Measurements from ENCODE around the gene INTS13.
"Not testable (repeated sequence)": the region's sequence is repeated elsewhere in the genome, so short reads cannot be mapped to it uniquely, and the experiment has no call there.

The INTS13 gene

GRCh38 chr12:26906024-26906423 is 31.8 kb downstream of the INTS13 start:
- H3K4me1 Mint-ChIP-seq (ENCODE audit: low read depth) = peaks cover 14% of the 10 kb centered on the region
- H3K27ac Mint-ChIP-seq = no peak overlapping the region
- H3K27me3 Mint-ChIP-seq (ENCODE audit: low read depth) = no peaks in the 10 kb centered on the region
- no peak overlapping the region for H3K4me3 Mint-ChIP-seq
- peaks cover 66% of the 10 kb centered on the region for H3K36me3 Mint-ChIP-seq (ENCODE audit: low read depth)
- peaks cover 21% of the 10 kb centered on the region for H3K9me3 Mint-ChIP-seq

DNA sequence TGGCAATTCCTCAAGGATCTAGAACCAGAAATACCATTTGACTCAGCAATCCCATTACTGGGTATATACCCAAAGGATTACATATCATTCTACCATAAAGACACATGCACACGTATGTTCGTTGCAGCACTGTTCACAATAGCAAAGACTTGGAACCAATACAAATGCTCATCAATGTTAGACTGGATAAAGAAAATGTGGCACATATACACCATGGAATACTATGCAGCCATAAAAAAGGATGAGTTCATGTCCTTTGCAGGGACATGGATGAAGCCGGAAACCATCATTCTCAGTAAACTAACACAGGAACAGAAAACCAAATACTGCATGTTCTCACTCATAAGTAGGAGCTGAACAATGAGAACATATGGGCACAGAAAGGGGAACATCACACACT is 34.4 kb downstream of the INTS13 start:
- not testable (repeated sequence) for H3K4me1 Mint-ChIP-seq (ENCODE audit: low read depth); H3K4me3 Mint-ChIP-seq; H3K27ac Mint-ChIP-seq; H3K27me3 Mint-ChIP-seq (ENCODE audit: low read depth)
- H3K9me3 Mint-ChIP-seq = peaks cover 17% of the 10 kb centered on the region
- peaks cover 68% of the 10 kb centered on the region for H3K36me3 Mint-ChIP-seq (ENCODE audit: low read depth)

- Mint-ChIP-seq H3K4me3 (no peak overlapping the region), H3K27ac (no peak overlapping the region), H3K4me1 (ENCODE audit: low read depth) (peaks cover under 1% of the 10 kb centered on the region), H3K27me3 (ENCODE audit: low read depth) (no peaks in the 10 kb centered on the region), H3K36me3 (ENCODE audit: low read depth) (peaks cover 28% of the 10 kb centered on the region), H3K9me3 (peaks cover 2% of the 10 kb centered on the region)
Measured at GRCh38 chr12:26896913-26897312, 40.9 kb downstream of the INTS13 start.

GRCh38 chr12:26895672-26896071 is 42.1 kb downstream of the INTS13 start:
- H3K4me1 Mint-ChIP-seq (ENCODE audit: low read depth) = no peaks in the 10 kb centered on the region
- no peaks in the 10 kb centered on the region for H3K9me3 Mint-ChIP-seq
- H3K36me3 Mint-ChIP-seq (ENCODE audit: low read depth) = peaks cover 19% of the 10 kb centered on the region
- H3K4me3 Mint-ChIP-seq = no peak overlapping the region
- no peak overlapping the region for H3K27ac Mint-ChIP-seq
- no peaks in the 10 kb centered on the region for H3K27me3 Mint-ChIP-seq (ENCODE audit: low read depth)

DNA sequence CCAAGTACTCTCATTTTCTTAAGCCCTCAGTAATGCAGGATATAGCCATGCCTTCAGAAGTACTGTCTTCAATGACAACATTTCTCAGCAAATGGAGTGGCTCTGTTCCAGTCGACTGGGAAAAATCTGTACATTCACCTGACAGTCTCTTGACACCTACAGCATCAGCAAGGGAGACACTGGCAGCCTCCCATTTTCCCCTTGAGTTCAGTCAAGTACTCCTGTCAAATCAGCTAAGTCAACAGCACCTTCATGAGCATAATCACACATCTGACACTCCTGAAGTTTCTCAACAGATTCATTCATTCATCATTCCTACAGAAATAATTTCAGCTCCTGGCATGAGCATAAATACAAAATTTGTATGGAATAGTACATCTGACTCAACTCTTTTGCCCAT is 46.1 kb downstream of the INTS13 start:
- no peak overlapping the region for H3K27ac Mint-ChIP-seq
- H3K36me3 Mint-ChIP-seq (ENCODE audit: low read depth) = peaks cover 8% of the 10 kb centered on the region
- no peak overlapping the region for H3K4me3 Mint-ChIP-seq
- H3K9me3 Mint-ChIP-seq = no peaks in the 10 kb centered on the region
- no peaks in the 10 kb centered on the region for H3K27me3 Mint-ChIP-seq (ENCODE audit: low read depth)
- no peaks in the 10 kb centered on the region for H3K4me1 Mint-ChIP-seq (ENCODE audit: low read depth)

- Mint-ChIP-seq H3K27ac (no peak overlapping the region), H3K9me3 (no peaks in the 10 kb centered on the region), H3K27me3 (ENCODE audit: low read depth) (no peaks in the 10 kb centered on the region), H3K4me1 (ENCODE audit: low read depth) (peaks cover 2% of the 10 kb centered on the region), H3K4me3 (no peak overlapping the region), H3K36me3 (ENCODE audit: low read depth) (peaks cover 5% of the 10 kb centered on the region)
Measured at GRCh38 chr12:26890784-26891183, 47.0 kb downstream of the INTS13 start.

- no peaks in the 10 kb centered on the region for H3K9me3 Mint-ChIP-seq
- H3K36me3 Mint-ChIP-seq (ENCODE audit: low read depth) = no peaks in the 10 kb centered on the region
- peak overlapping the region; percentile 27 for H3K4me3 Mint-ChIP-seq
Measured at GRCh38 chr12:26884765-26885576, 52.8 kb downstream of the INTS13 start.

DNA sequence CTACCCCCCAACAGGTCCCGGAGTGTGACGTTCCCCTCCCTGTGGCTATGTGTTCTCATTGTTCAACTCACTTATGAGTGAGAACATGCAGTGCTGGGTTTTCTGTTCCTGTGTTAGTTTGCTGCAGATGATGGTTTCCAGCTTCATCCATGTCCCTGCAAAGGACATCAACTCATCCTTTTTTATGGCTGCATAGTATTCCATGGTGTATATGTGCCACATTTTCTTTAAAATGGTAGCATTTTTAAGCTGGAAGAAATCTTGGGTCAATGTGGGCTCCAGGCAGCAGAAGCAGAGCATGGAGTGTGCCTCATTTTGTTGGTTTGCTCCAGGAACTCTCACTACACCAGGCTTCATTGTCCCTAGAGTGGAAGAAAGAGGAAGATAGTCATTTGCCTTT is 57.2 kb downstream of the INTS13 start:
- Mint-ChIP-seq H3K36me3 (ENCODE audit: low read depth) (no peaks in the 10 kb centered on the region), H3K27me3 (ENCODE audit: low read depth) (peaks cover 15% of the 10 kb centered on the region), H3K4me3 (no peak overlapping the region), H3K9me3 (no peaks in the 10 kb centered on the region), H3K27ac (no peak overlapping the region), H3K4me1 (ENCODE audit: low read depth) (peaks cover 3% of the 10 kb centered on the region)

More at GRCh38 chr12:26884765-26885576, 52.8 kb downstream of the INTS13 start:
- Mint-ChIP-seq H3K27me3 (ENCODE audit: low read depth) (peaks cover 10% of the 10 kb centered on the region), H3K27ac (no peak overlapping the region), H3K4me1 (ENCODE audit: low read depth) (peaks cover 4% of the 10 kb centered on the region)

GRCh38 chr12:26878661-26879119 is 59.1 kb downstream of the INTS13 start:
- Mint-ChIP-seq H3K4me1 (ENCODE audit: low read depth) (no peaks in the 10 kb centered on the region), H3K4me3 (no peak overlapping the region), H3K27me3 (ENCODE audit: low read depth) (peaks cover 15% of the 10 kb centered on the region), H3K9me3 (no peaks in the 10 kb centered on the region), H3K27ac (no peak overlapping the region), H3K36me3 (ENCODE audit: low read depth) (no peaks in the 10 kb centered on the region)

DNA sequence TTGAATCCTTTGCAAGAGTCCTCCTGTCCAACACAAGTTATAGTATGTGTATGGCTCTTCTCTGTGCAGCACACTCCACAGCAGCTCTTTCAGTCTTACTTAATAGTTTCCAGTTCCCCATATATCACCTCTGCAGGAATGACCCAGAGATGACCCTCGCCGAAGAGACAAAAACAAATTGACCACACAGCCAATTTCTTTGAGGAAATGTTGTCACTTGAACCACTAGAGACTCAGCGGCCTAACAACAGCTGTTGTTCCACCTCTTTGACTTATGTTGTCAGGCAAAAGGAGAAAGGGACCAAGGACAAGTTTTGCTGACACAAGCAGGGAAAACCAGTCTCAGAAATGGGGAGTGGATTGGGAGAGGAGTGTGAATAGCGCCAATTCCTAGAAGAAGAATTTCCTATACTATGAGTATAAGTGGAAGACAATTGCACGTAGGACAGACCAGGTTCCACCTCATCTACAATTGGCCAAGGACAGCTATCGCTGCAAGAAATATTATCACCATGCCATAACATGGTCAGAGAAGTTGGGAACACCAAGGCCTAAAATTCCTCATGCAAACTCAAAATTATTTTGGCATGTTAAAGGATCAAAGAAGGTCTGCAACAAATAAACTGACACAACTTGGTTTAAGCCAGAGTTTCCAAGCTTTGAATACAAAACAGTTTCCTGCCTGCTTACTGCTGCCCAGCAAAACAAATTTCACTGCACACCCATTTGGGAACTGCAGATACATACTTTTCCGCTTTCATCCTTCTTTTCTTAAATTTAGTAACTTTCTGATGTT is 63.1 kb downstream of the INTS13 start:
- Mint-ChIP-seq H3K36me3 (ENCODE audit: low read depth) (no peaks in the 10 kb centered on the region), H3K27ac (no peak overlapping the region), H3K4me3 (no peak overlapping the region), H3K9me3 (no peaks in the 10 kb centered on the region), H3K4me1 (ENCODE audit: low read depth) (peaks cover 7% of the 10 kb centered on the region), H3K27me3 (ENCODE audit: low read depth) (peaks cover 18% of the 10 kb centered on the region)

DNA sequence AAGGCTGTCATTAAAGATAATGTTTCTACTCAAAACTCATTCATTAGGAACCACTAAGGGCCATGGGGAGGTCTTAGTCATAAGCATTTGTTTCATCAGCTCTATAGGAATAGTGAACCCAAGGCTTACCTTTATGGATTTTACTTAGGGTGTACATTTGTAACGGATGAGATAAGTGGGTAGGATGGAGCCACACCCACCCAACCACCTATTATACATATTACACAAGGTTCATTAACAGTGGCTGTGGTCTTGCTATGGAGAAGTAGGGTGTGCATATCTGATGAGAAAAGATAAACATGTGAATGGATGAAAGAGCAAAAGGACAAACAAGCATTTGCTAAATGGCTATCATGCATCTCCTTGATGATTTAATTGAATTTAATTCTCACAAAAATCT is 65.2 kb downstream of the INTS13 start:
- Mint-ChIP-seq H3K27ac (no peak overlapping the region), H3K9me3 (no peaks in the 10 kb centered on the region), H3K4me3 (no peak overlapping the region), H3K27me3 (ENCODE audit: low read depth) (peaks cover 18% of the 10 kb centered on the region), H3K36me3 (ENCODE audit: low read depth) (peaks cover under 1% of the 10 kb centered on the region), H3K4me1 (ENCODE audit: low read depth) (peaks cover 12% of the 10 kb centered on the region)

DNA sequence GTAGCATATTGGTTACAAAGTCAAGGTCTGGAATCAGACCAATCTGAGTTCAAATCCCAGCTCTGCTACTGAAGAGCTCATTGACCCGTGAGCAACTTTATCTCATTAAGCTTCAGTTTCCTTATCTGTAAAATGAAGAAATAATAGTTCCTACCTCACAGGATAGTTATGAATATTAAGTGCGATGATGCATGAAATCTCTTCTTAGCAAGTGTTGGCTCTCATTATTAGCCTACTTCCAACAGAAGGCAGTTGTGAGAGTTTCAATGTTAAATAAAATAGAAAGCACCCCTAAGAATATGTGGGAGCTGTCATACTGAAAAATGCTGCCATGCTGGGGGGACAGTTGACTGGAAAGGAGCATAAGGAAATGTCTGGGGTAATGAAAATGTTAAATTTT is 65.8 kb downstream of the INTS13 start:
- H3K27ac Mint-ChIP-seq = no peak overlapping the region
- H3K9me3 Mint-ChIP-seq = no peaks in the 10 kb centered on the region
- H3K27me3 Mint-ChIP-seq (ENCODE audit: low read depth) = peaks cover 18% of the 10 kb centered on the region
- peaks cover 2% of the 10 kb centered on the region for H3K36me3 Mint-ChIP-seq (ENCODE audit: low read depth)
- H3K4me1 Mint-ChIP-seq (ENCODE audit: low read depth) = peaks cover 18% of the 10 kb centered on the region
- no peak overlapping the region for H3K4me3 Mint-ChIP-seq

DNA sequence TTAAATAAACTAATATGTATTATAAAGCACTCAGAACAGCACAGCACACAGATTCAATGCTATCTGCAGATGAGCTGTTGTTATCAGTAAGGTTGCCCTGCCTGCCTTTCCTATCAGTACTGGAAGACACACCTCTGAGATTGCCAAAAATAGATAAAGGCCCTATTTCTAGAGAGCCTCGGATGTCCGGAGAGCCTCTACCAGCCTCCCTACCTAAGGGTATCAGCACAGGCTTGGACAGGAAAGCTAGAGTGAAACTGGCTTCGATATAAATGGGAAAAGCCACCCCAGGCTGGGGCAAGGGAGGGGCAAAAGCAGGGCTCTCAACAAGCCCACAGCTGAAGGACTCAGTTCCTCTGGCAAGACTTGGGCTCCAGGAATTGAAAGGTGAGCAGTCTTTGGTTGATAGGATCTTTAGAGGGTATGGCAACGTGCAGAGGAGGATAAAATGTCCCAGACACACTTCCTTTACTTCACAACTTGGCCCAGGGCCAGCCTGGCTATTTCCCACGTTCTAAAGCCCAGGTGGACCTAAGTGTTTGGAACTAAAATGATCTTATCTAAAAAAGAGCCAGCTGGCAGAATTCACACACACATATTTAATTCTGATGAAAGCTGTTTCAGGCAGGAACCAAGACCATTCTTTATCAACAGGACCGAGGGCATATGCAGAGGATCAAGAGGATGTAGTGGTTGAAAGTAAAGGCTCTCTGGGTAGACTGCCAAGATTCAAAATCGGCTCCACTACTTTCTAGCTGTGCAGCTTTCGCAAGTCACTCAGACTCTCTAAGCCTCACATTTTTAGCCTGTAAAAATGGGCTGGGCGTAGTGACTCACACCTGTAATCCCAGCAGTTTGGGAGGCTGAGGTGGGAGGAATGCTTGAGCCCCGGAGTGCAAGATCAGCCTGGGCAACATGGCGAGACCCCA is 67.0 kb downstream of the INTS13 start:
- H3K27me3 Mint-ChIP-seq (ENCODE audit: low read depth) = peaks cover 13% of the 10 kb centered on the region
- no peak overlapping the region for H3K27ac Mint-ChIP-seq
- peaks cover 2% of the 10 kb centered on the region for H3K36me3 Mint-ChIP-seq (ENCODE audit: low read depth)
- no peaks in the 10 kb centered on the region for H3K9me3 Mint-ChIP-seq
- peaks cover 20% of the 10 kb centered on the region for H3K4me1 Mint-ChIP-seq (ENCODE audit: low read depth)
- H3K4me3 Mint-ChIP-seq = no peak overlapping the region

GRCh38 chr12:26869908-26870459 is 67.8 kb downstream of the INTS13 start:
- no peaks in the 10 kb centered on the region for H3K9me3 Mint-ChIP-seq
- peaks cover 2% of the 10 kb centered on the region for H3K36me3 Mint-ChIP-seq (ENCODE audit: low read depth)
- peaks cover 13% of the 10 kb centered on the region for H3K27me3 Mint-ChIP-seq (ENCODE audit: low read depth)
- H3K27ac Mint-ChIP-seq = no peak overlapping the region
- H3K4me3 Mint-ChIP-seq = no peak overlapping the region
- H3K4me1 Mint-ChIP-seq (ENCODE audit: low read depth) = peaks cover 20% of the 10 kb centered on the region
